KMS-11 (cell line): Measurements from ENCODE around the gene GCSH.

Source experiments
- H2AFZ ChIP-seq: fragments of 200-600 bp; sonication (generic); 2 replicates; pipeline ENCODE4 v1.6.1; 2016; ENCODE audit warnings: antibody characterized with exemption, mixed run types, low read depth
- H3K27ac ChIP-seq: fragments of 200-600 bp; sonication (generic); 2 replicates; pipeline ENCODE4 v1.6.1; 2016; ENCODE audit warnings: mild to moderate bottlenecking, mixed run types
- H3K27me3 ChIP-seq: fragments of 200-600 bp; sonication (generic); 2 replicates; pipeline ENCODE4 v1.6.1; 2017; ENCODE audit warnings: mild to moderate bottlenecking, low read depth, mixed run types, moderate library complexity; ENCODE audit not compliant: insufficient read depth
- H3K36me3 ChIP-seq: fragments of 200-600 bp; sonication (generic); 2 replicates; pipeline ENCODE4 v1.6.1; 2017; ENCODE audit warnings: mild to moderate bottlenecking, mixed run types; ENCODE audit not compliant: insufficient read depth
- H3K4me1 ChIP-seq: fragments of 200-600 bp; sonication (generic); 2 replicates; pipeline ENCODE4 v1.6.1; 2016; ENCODE audit warnings: mild to moderate bottlenecking, low read depth, mixed run types; ENCODE audit not compliant: poor library complexity, severe bottlenecking
- H3K4me2 ChIP-seq: fragments of 200-600 bp; sonication (generic); 2 replicates; pipeline ENCODE4 v1.7.0; 2016; ENCODE audit warnings: mild to moderate bottlenecking, mixed run types
- H3K4me3 ChIP-seq: fragments of 200-600 bp; sonication (generic); IDR thresholded peaks from 2 replicates; pipeline ENCODE4 v1.6.1; 2017; ENCODE audit warnings: low read depth, low read length, mixed read lengths; ENCODE audit not compliant: insufficient read depth
- H3K79me2 ChIP-seq: fragments of 200-600 bp; sonication (generic); 2 replicates; pipeline ENCODE4 v1.6.1; 2016; ENCODE audit warnings: low read depth, mixed run types; ENCODE audit not compliant: insufficient read depth
- H3K9ac ChIP-seq: fragments of 200-600 bp; sonication (generic); 2 replicates; pipeline ENCODE4 v1.6.1; 2016; ENCODE audit warnings: mild to moderate bottlenecking, mixed run types
- H4K20me1 ChIP-seq: fragments of 200-600 bp; sonication (generic); 2 replicates; pipeline ENCODE4 v1.6.1; 2016; ENCODE audit warnings: mild to moderate bottlenecking, mixed run types; ENCODE audit not compliant: insufficient read depth
- CTCF ChIP-seq: fragments of 200-600 bp; sonication (generic); conservative IDR thresholded peaks from 2 replicates; pipeline ENCODE4 v1.6.1; 2017; ENCODE audit warnings: low read depth, mild to moderate bottlenecking, antibody characterized with exemption, low read length, moderate library complexity, mixed read lengths

Gene GCSH

GRCh38 chr16:81069063-81069462 lies 27.1 kb downstream of the GCSH start:
- no peaks in the 10 kb centered on the region for H3K27me3 ChIP-seq
- H3K9ac ChIP-seq = no peak overlapping the region
- H3K4me3 ChIP-seq = no peak overlapping the region
- no peak for TF ChIP-seq CTCF
- H3K79me2 ChIP-seq = no peaks in the 10 kb centered on the region
- H3K4me1 ChIP-seq = no peaks in the 10 kb centered on the region
- no peak overlapping the region for H2AFZ ChIP-seq
- no peak overlapping the region for H3K27ac ChIP-seq
- no peak overlapping the region for H3K4me2 ChIP-seq
- no peaks in the 10 kb centered on the region for H4K20me1 ChIP-seq
- no peaks in the 10 kb centered on the region for H3K36me3 ChIP-seq

GRCh38 chr16:81067166-81067565 lies 29.0 kb downstream of the GCSH start:
- Histone ChIP-seq H3K4me2 (no peak overlapping the region), H3K36me3 (no peaks in the 10 kb centered on the region), H3K4me1 (no peaks in the 10 kb centered on the region), H2AFZ (no peak overlapping the region), H4K20me1 (no peaks in the 10 kb centered on the region), H3K27me3 (no peaks in the 10 kb centered on the region), H3K4me3 (no peak overlapping the region), H3K27ac (no peak overlapping the region), H3K79me2 (no peaks in the 10 kb centered on the region), H3K9ac (no peak overlapping the region)
- TF ChIP-seq CTCF = no peak

- Histone ChIP-seq H3K27ac (no peak overlapping the region), H2AFZ (no peak overlapping the region), H4K20me1 (no peaks in the 10 kb centered on the region), H3K4me1 (no peaks in the 10 kb centered on the region), H3K4me3 (no peak overlapping the region), H3K36me3 (no peaks in the 10 kb centered on the region), H3K27me3 (no peaks in the 10 kb centered on the region), H3K9ac (no peak overlapping the region), H3K4me2 (no peak overlapping the region), H3K79me2 (no peaks in the 10 kb centered on the region)
- TF ChIP-seq CTCF = no peak
Observed at GRCh38 chr16:81066681-81067080, 29.5 kb downstream of the GCSH start.

- Histone ChIP-seq H3K4me3 (no peak overlapping the region), H3K27me3 (no peaks in the 10 kb centered on the region), H3K4me1 (no peaks in the 10 kb centered on the region), H2AFZ (no peak overlapping the region), H3K9ac (no peak overlapping the region), H3K27ac (no peak overlapping the region), H3K4me2 (no peak overlapping the region), H4K20me1 (no peaks in the 10 kb centered on the region), H3K36me3 (no peaks in the 10 kb centered on the region), H3K79me2 (no peaks in the 10 kb centered on the region)
- TF ChIP-seq CTCF = no peak
Observed at GRCh38 chr16:81061871-81062608, 34.2 kb downstream of the GCSH start.
